GM12874 (cell line): ENCODE data around the gene CARD8.

Experiments
- CTCF ChIP-seq: IDR thresholded peaks from 2 replicates; pipeline ENCODE4 v1.5.1; 2011; ENCODE audit warnings: low read depth, mild to moderate bottlenecking, control low read depth, low read length, moderate library complexity; ENCODE audit not compliant: insufficient read depth

The CARD8 gene

DNA sequence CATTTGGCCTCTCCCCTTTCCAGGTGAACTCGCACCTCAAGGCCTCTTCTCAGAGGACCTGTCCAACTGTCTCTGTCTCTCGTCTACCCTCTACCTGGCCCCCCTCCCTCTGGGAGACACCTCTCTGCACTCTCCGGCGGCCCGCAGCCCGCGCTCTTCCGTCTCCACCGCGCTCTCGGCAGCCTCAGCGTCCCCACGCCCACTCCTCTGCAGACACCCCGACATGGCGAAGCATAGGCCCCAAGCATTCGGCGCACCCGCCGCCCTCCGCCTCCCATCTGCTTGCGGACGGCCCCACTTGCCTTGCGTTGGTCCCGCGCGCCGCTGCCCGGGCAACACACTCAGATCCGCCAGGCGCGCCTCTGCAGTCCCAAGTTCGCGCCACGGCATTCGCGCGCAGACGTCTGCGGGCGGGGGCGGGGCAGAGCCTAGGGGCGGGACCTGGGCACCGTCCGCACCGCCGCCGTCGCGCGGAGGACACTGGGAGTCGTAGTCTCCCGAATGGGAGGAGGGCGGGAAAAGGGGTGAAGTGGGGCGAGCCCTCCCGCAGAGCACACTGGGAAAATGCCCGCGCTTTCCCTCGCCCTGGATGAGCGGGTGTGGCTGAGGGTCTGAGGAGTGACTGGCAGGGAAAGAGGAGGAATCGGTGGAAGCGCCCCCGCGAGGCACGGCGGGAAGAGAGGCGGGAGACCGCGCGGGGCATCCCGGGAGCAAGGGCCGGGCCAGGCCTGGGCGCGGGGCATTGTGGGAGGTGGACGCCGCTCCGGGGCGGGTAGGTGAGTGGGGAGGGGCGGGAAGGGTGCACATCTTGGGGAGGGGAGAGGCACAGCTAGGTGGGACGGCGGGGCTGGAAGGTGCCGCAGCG, 85.5 kb downstream of the CARD8 start, which contains the start of the genes LIG1 and ZSWIM9:
TSS of gene LIG1 (minus strand) at position 406 of the 865 bp plus-strand sequence. CDS start 4,778 bp downstream, outside the sequence.
TSS of gene ZSWIM9 (plus strand) at position 742 of the 865 bp plus-strand sequence. CDS start 1,123 bp downstream, outside the sequence.
- 0 out of 2 replicates have a peak, but pooled peaks have one; percentile 6 for TF ChIP-seq CTCF

GRCh38 chr19:48169578-48169938, 86.2 kb downstream of the CARD8 start:
- TF ChIP-seq CTCF: no peak

- TF ChIP-seq CTCF: no peak
These were observed 87.0 kb downstream of the CARD8 start for GRCh38 chr19:48168689-48169088.

DNA sequence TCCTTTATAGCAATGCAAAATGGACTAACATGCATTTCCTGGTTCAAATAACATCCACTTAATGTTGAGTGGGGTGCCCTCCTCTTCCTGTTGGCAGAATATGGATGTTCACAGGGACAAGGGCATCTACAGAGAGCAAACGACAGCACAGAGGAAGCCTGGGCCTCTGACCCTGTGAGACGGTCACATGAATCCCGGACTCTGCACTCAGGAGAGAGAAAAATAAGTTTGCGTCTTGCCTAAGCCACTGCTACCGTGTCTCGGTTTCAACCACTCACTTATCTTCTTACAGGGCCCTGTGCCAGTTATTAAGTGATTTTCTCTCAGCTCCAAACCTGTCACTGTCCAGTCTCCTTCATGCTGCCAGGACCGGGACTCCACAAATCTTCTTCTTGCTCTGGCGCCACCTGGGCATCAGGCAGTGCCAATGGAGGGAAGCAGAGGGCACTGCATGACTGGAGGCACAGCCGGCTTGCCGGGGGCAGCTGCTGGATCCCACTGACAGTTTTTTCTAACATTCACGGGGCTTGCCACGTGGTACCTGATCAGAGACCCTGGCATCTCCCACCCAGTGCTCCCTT, 97.4 kb downstream of the CARD8 start:
- no peak for TF ChIP-seq CTCF
